ENCODE results near the gene AKNA. TPM values are rescaled to one million over a fixed set of nuclear protein-coding genes. Genes with fewer than 3 reads are reported as not detected.
A peak's percentile ranks its signal among the peaks of the same experiment; 100 is the strongest.

The AKNA gene
- total RNA-seq, 1 experiment from 2014 or later: 3.4 TPM

DNA sequence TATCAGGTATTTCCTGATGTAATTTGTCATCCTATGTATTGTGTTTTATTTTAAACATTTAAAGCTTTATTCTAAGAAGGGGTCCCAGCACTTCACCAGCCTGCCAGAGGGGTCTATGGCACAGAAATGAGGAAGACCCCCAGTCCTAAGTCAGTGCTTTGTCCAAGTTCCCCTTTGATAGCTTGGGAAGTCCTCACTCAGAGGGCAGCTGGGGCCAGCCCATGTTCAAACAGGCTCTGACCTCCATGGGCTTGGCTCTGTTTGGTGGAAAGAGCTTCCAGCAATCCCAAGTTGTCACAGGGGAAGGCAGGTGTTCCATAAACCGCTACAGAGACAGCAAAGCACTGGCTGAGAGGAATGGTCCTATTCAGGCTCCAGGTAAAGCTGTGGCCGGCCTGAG, 26.6 kb upstream of the AKNA start:
- no peak for DNase-seq (ENCODE audit: low spot score)

DNA sequence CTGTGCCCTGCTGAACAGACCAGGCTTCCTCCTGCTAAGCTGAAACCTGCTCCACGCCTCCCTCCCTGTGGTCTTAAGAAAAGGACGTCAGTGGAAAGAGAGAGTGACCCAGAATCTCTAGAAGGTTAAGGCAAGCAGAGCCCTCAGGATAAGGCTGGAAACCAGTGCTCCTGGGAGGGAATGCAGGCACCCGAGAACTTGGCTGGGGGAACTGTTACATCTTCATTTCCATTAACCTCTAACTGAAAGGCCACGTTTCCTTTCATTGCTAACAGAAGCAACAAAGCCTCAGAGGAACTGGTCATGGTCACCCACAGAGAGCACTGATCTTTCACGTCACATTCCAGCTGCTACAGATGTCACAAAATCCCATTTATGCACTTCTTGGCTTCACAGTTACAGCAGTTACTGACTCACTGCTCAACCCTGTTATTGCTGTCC, 26.1 kb upstream of the AKNA start:
- no peak for DNase-seq (ENCODE audit: low spot score)

DNA sequence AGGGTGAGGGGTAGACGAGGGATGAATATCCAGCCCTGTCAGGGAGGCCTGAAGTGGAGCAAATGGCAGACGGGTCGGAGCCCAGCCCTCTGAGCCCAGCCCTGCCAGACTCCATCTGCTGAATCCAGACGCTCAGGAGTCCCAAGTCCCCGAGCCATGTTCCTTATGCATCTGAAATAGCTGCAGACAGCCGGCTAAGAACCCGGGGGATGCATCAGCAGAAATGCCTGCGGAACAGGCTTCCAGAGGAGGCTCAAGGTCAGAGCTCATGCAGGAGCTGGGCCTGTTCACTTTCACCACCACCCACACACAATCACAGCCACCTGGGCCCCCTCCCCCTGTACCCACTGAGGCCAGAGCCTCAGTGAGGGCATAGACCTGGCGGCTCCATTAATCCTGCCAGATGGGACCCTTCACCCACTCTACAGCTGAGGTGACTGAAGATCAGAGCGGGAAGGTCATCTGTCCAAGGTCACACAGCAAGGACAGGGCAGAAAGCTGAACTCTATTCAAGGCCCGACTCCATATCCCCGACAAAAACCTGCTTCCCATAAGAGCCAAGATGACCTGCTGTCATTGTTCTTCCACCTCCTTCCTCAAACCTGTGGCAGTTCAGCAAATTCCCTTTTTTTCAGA, 24.4 kb upstream of the AKNA start:
- DNase-seq (ENCODE audit: low spot score): no peak

DNA sequence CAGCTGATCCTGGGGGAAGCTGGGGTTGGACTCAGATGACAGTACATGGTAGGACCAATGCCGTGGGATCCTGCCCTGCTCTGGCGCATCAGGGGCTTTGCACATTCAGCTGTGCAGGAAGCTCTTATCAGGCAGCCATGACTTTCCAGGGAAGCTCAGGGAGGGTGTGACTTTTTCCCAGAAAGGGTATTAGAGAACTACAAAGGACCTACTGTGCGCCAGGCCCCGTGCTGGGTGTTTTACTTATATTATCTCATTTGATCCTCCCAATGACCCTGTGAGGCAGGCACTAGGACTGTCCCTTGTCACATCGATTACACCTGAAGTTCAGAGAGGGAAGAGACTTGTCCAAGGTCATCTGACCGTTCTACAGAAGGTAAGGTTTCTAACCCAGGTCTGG, 23.7 kb upstream of the AKNA start:
- no peak for DNase-seq (ENCODE audit: low spot score)

DNA sequence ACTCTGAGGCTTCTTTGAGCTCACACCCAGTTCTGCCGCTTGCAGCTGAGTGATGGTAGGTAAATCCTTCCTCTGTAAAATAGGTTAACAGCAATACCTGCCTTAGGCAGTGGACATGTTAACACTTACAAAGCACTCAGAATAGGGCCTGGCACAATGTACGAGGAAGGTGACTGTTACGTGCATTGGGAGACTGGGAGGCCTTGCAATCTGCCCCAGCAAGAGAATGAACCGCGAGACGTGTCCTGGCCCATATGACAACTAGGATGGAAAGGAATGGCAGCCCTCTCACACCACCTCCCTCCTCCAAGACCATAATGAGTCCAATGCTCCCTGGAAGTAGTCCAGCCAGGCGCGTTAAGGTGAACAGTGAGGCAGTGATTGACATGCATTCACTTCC, 23.1 kb upstream of the AKNA start:
- DNase-seq (ENCODE audit: low spot score): no peak

DNA sequence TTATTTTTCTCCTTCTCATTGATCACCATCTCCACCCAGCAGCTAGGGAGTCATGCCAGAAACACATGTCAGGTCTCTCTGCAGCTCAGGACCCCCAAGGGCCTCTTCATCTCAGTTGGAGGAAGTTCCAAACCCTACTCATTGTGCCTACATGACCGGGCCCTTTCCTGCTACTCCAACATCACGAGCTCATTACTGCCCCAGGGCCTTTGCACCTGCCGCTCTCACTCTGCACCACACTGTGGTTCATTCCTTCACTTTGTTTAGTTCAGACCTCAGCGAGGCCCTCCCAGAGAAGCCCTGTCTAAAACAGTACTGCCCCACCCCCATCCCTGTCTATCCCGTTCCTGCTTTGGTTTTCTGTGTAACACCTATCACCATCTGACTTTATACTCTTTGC, 22.1 kb upstream of the AKNA start:
- no peak for DNase-seq (ENCODE audit: low spot score)

DNA sequence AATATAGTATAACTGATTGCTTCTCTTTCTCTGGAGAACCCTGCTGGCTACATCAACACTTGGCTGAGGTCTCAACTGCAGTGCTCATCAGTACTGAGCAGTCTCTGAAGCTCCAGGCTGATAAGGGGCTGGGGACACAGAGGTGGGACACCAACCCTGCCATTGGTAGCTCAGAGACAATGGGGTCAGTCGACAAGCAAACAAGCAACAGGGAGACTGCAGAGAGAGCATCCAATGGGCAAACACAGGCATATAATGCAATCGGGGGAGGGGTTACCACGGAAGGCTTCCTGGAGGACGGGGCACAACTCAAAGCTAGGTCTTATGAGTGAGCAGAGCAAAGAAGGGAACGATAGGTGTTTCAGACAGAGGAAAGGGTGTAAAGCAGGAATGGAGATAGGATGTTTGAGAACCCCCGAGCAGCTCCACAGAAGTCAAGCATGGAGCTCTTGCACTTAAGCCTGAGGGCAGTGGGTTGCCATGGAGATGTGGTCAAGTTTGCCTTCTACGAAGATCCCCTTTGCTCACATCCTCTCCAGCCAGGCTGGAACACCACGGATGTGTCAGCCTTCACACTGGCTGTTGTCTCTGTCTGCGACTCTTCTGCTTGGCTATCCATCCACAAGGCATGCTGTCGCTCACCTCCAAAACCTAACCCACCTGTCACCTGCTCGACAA, 21.5 kb upstream of the AKNA start:
- peak; percentile 27 for DNase-seq (ENCODE audit: low spot score)

DNA sequence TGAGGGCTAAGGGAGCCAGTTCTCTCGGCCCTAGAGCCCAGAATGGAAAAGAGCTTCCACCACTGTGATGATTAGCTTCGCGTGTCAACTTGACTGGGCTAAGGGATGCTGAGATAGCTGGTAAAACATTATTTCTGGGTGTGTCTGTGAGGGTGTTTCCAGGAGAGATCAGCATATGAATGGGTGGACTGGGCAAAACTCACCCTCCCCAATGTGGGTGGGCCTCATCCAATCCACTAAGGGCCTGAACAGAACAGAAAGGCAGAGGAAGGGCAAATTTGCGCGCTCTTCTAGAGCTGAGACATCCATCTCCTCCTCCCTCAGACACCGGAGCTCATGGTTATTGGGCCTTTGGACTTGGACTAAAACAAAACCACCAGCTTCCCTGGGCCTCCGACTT, 20.9 kb upstream of the AKNA start:
- DNase-seq (ENCODE audit: low spot score): no peak

DNA sequence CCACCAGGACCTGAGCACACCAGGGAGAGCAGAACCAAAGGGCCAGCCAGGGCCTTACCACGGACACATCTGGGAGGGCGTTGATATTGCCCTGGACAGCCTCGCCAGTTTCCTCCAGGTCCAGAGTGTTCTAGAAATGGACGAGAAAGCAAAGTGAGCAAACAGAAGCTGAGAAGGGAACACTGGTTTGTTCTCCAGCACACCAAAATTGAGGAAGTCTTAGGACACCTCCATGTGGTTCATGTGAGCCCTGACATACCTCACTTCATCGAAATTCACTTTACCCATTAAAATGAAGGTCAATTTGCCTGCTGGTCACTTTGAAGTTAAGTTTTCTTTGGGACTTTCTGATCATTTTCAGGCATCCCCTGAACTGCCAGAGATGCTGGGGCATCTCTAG, 20.1 kb upstream of the AKNA start:
- DNase-seq (ENCODE audit: low spot score): no peak

DNA sequence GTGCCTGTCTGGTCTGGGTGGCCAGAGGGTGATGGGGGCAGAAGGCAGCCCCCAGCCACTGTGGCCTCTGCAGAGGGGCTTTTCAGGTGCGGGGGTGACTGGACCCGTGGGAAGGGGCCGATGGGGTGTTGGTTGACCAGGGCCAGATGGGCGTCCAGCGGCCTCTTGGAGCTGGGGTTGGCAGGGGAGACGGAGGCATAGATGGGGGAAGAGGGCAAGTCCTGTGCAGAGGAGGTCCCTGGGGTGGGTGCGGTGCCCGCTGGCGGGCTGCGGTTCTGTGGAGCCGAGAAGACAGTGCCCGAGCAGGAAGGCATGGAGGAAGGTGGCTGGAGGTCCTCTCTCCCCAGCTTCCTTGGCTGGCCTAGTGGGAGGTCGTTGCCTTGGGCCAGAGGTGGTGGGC, 18.7 kb upstream of the AKNA start:
- no peak for DNase-seq (ENCODE audit: low spot score)

DNA sequence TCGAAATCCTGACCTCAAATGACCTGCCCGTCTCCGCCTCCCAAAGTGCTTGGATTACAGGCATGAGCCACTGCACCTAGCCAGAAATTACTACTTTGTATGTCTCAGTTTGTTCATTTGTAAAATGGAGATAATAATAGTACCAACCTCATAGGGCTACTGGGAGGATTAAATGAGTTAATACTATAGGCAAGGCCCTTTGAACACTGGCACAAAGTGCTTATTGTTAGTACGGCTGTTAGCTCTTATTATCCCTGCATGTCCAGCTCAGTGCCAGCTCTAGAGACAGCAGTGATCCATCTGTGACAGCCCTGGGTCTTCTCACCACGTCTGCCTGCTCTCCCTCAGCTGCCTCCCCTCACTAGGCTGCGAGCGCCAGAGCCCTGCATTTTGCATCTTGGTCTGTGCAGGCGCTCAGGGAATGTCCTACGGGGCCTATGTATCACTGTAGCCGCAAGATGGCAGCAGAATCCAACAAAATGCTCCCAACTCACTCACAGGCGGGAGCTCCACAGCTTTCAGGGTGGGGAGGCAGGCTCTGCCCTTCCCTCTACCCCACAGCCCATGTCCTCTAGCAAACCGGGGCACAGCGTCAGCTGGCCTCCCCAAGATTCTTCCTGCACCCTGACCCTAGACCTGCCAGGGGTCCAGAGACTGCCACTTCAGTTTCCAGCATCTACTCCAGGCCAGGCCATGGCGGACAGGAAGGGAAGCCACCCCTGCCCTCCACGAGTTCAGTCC, 17.7 kb upstream of the AKNA start:
- DNase-seq (ENCODE audit: low spot score): peak; percentile 64

DNA sequence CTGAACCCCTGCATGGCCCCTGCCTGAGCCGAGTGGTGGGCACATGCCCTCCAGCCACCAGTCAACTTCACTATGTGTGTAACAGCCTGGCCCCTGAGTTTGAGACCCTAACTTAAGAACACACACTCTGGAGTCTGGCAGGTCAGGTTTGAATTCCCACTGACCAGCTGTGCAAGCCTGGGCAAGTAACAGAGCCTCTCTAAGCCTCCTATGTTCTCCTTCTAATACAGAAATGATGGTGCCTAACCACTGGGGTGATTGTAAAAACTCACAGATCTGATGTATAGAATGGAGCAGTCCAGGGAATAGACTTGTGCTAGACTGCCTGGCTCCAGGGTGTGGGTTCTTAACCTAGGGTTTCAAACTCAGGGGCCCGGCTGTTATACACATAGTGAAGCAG, 16.7 kb upstream of the AKNA start:
- no peak for DNase-seq (ENCODE audit: low spot score)

DNA sequence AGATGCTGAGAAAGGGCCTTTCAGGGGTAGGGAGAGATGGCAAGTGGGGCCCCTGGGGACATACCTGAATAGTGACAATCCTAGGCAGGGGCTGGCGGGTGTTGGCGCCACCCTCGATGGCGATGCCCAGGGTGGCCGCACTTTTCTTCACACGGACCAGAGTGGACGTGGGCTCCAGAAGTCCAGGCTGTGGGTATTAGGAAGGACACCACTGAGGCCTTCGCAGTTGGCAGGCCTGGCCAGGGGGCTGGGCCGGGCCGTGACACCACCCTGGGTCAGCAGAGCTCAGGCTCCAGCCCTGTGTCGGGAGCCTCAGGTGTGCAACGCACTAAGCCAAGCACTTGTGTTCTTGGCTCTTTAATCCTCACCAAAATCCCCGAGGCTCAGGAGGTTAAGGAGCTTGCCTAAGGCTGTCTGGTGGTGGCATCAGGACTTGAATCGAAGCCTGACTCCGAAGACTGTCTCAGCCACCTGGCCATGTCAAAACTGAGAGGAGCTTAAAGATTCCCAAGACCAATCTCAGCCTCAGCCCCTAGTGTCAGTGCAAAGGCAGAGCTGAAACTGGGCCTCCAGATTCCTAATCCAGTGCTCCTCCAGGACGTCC, 15.5 kb upstream of the AKNA start:
- no peak for DNase-seq (ENCODE audit: low spot score)

DNA sequence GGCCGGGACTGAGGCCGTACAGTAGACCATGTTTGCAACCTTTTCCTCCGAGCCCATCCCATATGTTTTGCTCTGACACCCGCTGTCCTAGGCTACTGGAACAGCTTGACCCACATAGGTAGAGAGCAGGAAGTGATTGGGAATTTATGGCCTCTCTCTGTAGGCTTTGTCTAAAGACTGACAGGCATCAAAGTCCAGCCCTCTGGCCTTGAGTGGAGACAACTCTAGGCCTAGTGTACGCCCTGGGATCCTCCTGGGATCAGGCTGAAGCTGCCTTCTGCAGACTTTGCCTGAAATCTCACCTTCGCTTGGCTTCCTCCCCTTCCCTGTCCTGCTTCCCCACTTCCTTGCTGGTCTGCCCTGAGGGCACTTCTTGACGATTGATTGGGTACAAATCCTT, 13.6 kb upstream of the AKNA start:
- no peak for DNase-seq (ENCODE audit: low spot score)

DNA sequence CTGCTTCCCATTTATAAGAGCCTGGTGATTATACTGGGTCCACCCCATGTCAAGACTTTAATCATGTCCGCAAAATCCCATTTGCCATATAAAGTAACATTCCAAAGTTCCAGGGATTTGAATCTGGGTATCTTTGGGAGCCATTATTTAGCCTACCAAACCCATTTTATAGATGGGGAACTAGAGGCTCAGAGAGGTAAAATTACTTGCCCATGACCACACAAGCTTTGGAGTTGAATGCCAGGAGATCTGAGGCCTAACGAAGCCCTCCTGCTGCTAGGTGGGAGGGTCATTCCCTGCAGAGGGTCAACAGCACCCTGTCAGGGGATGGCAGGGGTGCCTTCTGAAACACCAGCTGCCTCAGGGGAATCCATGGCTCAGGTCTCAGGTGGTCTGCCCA, 13.0 kb upstream of the AKNA start:
- DNase-seq (ENCODE audit: low spot score): no peak

DNA sequence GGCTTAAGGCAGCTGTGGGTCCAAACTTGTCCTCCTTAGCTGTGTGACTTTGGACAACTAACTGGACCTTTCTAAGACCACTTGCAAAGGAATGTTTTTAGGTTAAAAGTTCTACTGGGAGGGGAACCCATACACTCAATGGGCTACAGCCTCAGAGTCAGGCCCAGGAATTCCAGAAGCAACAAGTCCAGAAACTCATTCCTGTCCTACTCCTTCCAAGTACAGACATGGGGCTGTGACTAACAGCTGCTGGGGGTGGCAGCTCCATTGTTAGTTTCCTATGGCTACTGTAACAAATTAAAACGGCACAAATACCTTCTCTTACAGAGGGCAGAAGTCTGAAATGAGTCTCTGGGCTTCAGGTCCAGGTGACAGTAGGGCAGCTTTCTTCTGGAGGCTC, 12.4 kb upstream of the AKNA start:
- no peak for DNase-seq (ENCODE audit: low spot score)

DNA sequence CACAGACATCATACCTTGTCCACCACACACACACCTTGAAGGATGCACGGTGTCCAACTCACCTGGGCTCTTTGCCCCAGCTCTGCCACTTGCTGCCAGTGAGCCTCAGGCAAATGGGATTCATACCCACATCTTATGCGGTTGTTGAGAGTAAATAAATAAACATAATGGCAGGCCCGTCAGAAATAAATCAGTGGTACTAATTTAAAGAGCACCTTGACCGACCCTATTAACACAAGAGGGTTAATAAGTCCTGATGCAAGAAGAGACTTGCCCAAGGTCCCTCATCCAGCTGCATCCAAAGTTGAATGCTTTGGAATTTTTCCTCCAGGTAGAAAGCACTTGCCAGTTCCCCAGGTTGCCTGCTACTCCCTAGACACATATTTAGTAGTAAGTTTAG, 11.6 kb upstream of the AKNA start:
- no peak for DNase-seq (ENCODE audit: low spot score)

DNA sequence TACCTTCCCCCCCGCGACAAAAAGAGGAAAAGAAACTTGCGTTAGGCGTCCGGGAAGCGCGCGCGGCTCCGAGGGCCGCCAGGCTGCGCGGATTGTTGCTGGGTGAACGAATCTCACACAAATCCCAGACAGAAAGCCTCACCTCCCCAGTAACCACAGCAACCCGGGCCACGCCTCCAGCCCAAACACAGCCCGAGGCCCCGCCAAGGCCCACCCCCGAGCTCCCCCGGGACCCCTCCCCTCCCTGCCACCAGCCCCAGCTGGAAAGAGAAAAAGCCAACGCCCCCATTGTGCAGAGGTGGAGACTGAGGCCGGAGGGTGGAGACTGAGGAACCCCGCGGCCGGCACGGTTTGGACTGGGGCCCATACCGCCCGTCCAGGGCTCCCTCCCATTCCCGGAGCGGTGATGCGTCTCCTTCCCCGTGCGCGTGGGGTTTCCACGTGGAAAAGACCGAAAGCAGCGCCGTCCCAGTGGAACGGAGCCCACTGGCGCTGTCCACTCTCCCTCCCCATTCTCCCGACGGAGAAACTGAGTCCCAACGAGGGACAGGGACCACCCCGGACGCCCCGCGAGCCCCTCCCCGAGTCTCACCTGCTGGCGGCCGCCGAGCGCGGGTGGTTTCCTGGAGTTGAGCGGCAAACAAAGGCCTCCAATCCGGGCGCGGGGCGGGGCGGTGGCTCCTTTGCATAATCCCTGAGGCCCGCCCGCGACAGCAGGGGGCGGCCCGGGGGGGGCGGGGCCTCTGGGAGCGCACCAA, 10.2 kb upstream of the AKNA start:
- peak; percentile 83 for DNase-seq (ENCODE audit: low spot score)

DNA sequence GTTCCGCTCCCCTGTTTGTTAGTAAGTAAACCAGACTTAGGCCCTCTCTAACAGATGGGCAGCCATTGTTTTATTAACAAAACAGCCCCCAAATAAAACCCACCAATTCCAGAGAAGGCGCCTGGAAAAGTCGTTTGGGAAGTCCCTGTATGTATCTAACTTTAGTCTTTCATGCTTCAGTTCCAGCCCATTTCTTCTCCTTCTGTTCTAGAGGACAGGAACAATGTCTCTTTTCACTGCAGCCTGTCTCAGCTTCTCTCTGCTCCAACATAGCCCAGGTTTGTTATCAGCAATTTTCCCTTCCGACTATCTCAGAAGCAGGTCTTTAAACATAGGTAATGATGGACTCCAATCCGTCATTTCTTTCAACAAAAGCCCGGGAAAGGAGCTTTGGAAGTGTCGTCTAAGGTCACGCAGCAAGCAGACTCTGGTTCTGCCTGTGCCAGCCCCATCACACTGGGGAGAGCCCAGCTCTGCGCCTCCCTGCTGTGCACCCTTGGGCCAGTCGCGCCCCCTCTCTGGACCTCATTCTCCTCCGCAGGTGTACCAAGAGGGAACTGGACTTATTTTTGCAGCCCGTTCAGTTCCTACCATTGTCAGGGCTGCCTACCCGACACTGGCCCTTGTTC, 9.6 kb upstream of the AKNA start:
- DNase-seq (ENCODE audit: low spot score): no peak

DNA sequence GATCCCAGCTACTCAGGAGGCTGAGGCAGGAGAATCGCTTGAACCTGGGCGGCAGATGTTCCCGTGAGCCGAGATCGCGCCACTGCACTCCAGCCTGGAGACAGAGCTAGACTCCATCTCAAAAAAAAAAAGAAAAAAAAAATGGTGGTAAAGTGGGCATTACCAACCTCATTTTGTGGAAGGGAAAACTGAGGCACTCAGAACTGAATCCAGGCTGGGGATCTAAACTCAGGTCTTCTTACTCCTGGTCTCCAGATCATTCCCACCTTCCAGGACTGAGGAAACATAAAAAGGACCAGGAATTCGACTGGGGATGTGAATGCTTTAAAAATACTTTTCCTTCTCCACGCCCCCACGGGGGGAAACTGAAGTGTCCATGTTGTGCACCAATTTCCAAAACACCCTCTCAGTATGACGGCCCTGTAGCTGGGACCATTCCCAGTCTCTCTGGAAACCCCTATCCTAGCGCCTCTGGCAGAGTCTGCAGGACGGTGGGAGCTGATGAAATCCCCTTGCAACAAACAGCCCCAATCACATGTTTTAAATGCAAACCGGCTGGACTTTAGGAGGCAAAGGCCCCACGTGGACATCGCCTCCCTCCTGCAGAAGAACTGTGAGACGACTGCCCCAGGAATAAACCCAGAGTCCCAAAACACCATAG, 8.9 kb upstream of the AKNA start:
- peak; percentile 43 for DNase-seq (ENCODE audit: low spot score)

DNA sequence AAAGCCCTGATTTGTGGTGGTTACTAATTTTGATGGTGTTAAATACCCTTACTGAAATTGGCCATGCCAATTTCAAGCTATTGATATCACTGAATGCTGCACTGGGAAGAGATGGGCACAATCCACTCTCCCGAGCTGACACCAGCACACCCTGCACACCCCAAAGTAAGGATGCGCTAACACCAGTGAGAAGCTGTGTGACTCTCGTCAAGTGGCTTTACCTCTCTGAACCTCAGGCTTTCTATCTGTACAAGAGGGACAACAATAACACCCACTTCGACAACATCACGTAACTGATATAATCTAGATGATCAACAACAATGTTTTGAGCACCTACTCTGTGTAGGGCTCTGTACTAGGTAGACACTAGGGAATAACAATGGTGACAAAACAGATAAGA, 8.0 kb upstream of the AKNA start:
- no peak for DNase-seq (ENCODE audit: low spot score)

Measured in H4 (cell line).